ENCODE data around the gene IL34. TPM values are rescaled to one million over a fixed set of nuclear protein-coding genes. Genes with fewer than 3 reads are reported as not detected.

IL34 gene
- total RNA-seq, 2 donors from 2014 or later = 3.0 to 5.6 TPM

GRCh38 chr16:70701036-70701435 lies 54.7 kb downstream of the IL34 start:
- peaks cover 5% of the 10 kb centered on the region for H3K36me3 Mint-ChIP-seq (ENCODE audit: low read depth)
- DNase-seq = no peak
- no peaks in the 10 kb centered on the region for H3K27me3 Mint-ChIP-seq (ENCODE audit: insufficient read depth)
- H3K9me3 Mint-ChIP-seq = no peaks in the 10 kb centered on the region
- peak overlapping the region; percentile 76 for H3K27ac ChIP-seq (ENCODE audit: low read depth, low read length)
- H3K4me1 Mint-ChIP-seq = no peaks in the 10 kb centered on the region
- no peak overlapping the region for H3K4me3 Mint-ChIP-seq
- no peaks in the 10 kb centered on the region for H3K9me3 ChIP-seq (ENCODE audit: control insufficient read depth, low read length)
- H3K27me3 ChIP-seq (ENCODE audit: control insufficient read depth, insufficient read depth, low read length, poor library complexity, severe bottlenecking) = no peaks in the 10 kb centered on the region
- no peak for TF ChIP-seq CTCF (conservative IDR thresholded peaks at IDR 0.05)
- H3K36me3 ChIP-seq (ENCODE audit: control insufficient read depth, insufficient read depth, low read length) = peaks cover 3% of the 10 kb centered on the region
- no peak overlapping the region for H3K27ac Mint-ChIP-seq
- H3K4me3 ChIP-seq (ENCODE audit: low read length) = no peak overlapping the region
- H3K9ac ChIP-seq (ENCODE audit: extremely low read depth, low read length, poor library complexity, severe bottlenecking) = no peak overlapping the region
- WGBS, 2 experiments (ENCODE audit: insufficient coverage in 1 of 2, insufficient read length in 1 of 2) = 91 to 100% methylated on average over 1 to 3 of the region's 3 CpGs
- H3K4me1 ChIP-seq (ENCODE audit: control insufficient read depth, insufficient read depth, low read length) = no peaks in the 10 kb centered on the region

- H3K36me3 Mint-ChIP-seq (ENCODE audit: low read depth) = peaks cover 5% of the 10 kb centered on the region
- no peak overlapping the region for H3K27ac Mint-ChIP-seq
- TF ChIP-seq CTCF (conservative IDR thresholded peaks at IDR 0.05) = no peak
- Histone ChIP-seq H3K36me3 (ENCODE audit: control insufficient read depth, insufficient read depth, low read length) (peaks cover 3% of the 10 kb centered on the region), H3K9me3 (ENCODE audit: control insufficient read depth, low read length) (no peaks in the 10 kb centered on the region), H3K27ac (ENCODE audit: low read depth, low read length) (no peak overlapping the region), H3K4me1 (ENCODE audit: control insufficient read depth, insufficient read depth, low read length) (no peaks in the 10 kb centered on the region), H3K9ac (ENCODE audit: extremely low read depth, low read length, poor library complexity, severe bottlenecking) (no peak overlapping the region), H3K4me3 (ENCODE audit: low read length) (no peak overlapping the region), H3K27me3 (ENCODE audit: control insufficient read depth, insufficient read depth, low read length, poor library complexity, severe bottlenecking) (no peaks in the 10 kb centered on the region)
- no peak for DNase-seq
- H3K4me1 Mint-ChIP-seq = no peaks in the 10 kb centered on the region
- WGBS, 2 experiments (ENCODE audit: insufficient coverage in 1 of 2, insufficient read length in 1 of 2) = 92 to 95% methylated on average over 7 to 9 of the region's 9 CpGs
- H3K27me3 Mint-ChIP-seq (ENCODE audit: insufficient read depth) = no peaks in the 10 kb centered on the region
- no peaks in the 10 kb centered on the region for H3K9me3 Mint-ChIP-seq
- no peak overlapping the region for H3K4me3 Mint-ChIP-seq
Measured at GRCh38 chr16:70701596-70701995, 55.2 kb downstream of the IL34 start.

GRCh38 chr16:70701998-70702397 lies 55.6 kb downstream of the IL34 start:
- H3K27ac ChIP-seq (ENCODE audit: low read depth, low read length) = no peak overlapping the region
- Mint-ChIP-seq H3K9me3 (no peaks in the 10 kb centered on the region), H3K36me3 (ENCODE audit: low read depth) (peaks cover 5% of the 10 kb centered on the region)

More at GRCh38 chr16:70701998-70702397, 55.6 kb downstream of the IL34 start:
- peaks cover 3% of the 10 kb centered on the region for H3K36me3 ChIP-seq (ENCODE audit: control insufficient read depth, insufficient read depth, low read length)
- Mint-ChIP-seq H3K27ac (no peak overlapping the region), H3K4me1 (no peaks in the 10 kb centered on the region), H3K27me3 (ENCODE audit: insufficient read depth) (no peaks in the 10 kb centered on the region), H3K4me3 (no peak overlapping the region)
- H3K9ac ChIP-seq (ENCODE audit: extremely low read depth, low read length, poor library complexity, severe bottlenecking) = no peak overlapping the region
- no peaks in the 10 kb centered on the region for H3K4me1 ChIP-seq (ENCODE audit: control insufficient read depth, insufficient read depth, low read length)
- WGBS, 2 experiments (ENCODE audit: insufficient coverage in 1 of 2, insufficient read length in 1 of 2) = 91 to 93% methylated on average over 7 to 8 of the region's 8 CpGs
- H3K9me3 ChIP-seq (ENCODE audit: control insufficient read depth, low read length) = no peaks in the 10 kb centered on the region
- DNase-seq = no peak
- no peaks in the 10 kb centered on the region for H3K27me3 ChIP-seq (ENCODE audit: control insufficient read depth, insufficient read depth, low read length, poor library complexity, severe bottlenecking)
- no peak overlapping the region for H3K4me3 ChIP-seq (ENCODE audit: low read length)
- TF ChIP-seq CTCF (conservative IDR thresholded peaks at IDR 0.05) = no peak
